H7 (cell line): ENCODE results near the gene TMEM54. TPM values are rescaled to one million over a fixed set of nuclear protein-coding genes. Genes with fewer than 3 reads are reported as not detected.

Source experiments
- DNase-seq: peaks from one replicate; pipeline ENCODE4 v3.0.0; 2012
- H3K27me3 ChIP-seq: 2 replicates; pipeline ENCODE4 v1.6.0; 2011; ENCODE audit warnings: mild to moderate bottlenecking, low read length; ENCODE audit not compliant: control insufficient read depth, insufficient read depth
- H3K36me3 ChIP-seq: replicated peaks from 2 replicates; pipeline ENCODE4 v1.5.1; 2011; ENCODE audit warnings: low read length; ENCODE audit not compliant: control insufficient read depth, insufficient read depth
- H3K4me3 ChIP-seq: 2 replicates; pipeline ENCODE4 v1.5.1; 2011; ENCODE audit warnings: low read depth, mild to moderate bottlenecking, control low read depth, low read length, moderate library complexity; ENCODE audit not compliant: insufficient read depth
- total RNA-seq: library from RNA; depleted of rRNA; stranded (reverse); fragments of >200 nt; shearing (Covaris generic); gene quantifications from 2 replicates; pipeline ENCODE4 v1.2.3, GENCODE V29; 2014

The TMEM54 gene
- total RNA-seq, 1 experiment from 2014 or later: 9.8 TPM

DNA sequence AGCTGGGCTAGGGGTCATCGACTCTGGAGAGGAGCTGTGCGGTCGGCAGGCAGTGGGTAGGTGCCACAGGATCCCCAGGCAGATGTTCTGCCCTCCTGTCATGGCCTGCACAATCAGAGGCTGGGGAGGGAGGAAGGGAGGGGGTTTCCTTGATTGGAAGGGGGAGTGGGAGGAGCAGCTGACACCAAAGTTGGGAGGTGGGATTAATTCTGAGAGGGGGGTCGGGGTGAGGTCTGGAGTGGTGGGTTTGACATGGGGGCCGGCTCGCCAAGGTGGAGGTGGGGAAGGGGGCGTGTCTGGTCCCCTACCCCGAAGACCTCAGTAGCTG is 15.5 kb downstream of the TMEM54 start:
- DNase-seq: peak; percentile 63
- Histone ChIP-seq H3K27me3 (peaks cover 56% of the 10 kb centered on the region), H3K36me3 (no peaks in the 10 kb centered on the region), H3K4me3 (no peak overlapping the region; the same call in 1 of the 2 replicates)

DNA sequence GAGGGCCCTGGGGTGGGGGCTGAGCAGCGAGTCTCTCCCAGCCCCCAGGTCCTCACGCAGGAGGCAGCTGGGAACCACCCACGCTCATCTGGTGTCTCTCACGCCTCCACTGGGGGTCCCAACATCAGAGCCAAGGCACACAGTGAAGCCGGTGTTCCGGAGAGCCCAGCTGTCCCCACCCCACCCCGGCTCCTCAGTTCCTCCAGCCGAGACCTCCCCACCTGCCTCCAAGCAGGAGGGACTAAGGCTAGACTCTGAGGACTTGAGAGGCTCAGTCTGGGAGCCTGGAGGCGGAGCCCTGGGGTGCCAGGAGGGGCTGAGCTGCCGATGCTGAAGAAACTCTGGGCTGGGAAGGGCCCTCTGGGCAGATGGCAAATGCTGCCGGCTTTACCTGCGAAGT is 16.5 kb downstream of the TMEM54 start:
- peak; percentile 56 for DNase-seq

DNA sequence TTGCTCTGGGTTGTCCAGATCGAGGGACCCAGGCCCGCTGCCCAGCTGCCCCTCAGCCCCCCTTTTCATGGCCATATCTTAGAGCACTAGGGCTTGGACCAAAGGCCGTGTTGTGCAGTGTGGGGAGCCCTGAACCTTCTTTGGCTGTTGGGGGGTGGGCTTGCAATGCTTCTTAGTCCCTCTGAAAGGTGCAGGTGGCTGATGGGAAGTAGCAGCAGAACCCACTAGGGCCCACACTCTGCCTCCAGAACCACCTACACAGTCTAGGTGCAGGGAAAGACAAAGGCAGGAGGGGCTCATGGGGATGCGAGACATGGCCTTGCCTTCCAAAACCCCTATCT is 17.2 kb downstream of the TMEM54 start:
- peaks cover 49% of the 10 kb centered on the region for H3K27me3 ChIP-seq
- H3K4me3 ChIP-seq: no peak overlapping the region
- H3K36me3 ChIP-seq: no peaks in the 10 kb centered on the region
- DNase-seq: no peak

More for the DNA sequence above, 16.5 kb downstream of the TMEM54 start:
- peaks cover 52% of the 10 kb centered on the region for H3K27me3 ChIP-seq
- no peak overlapping the region for H3K4me3 ChIP-seq
- H3K36me3 ChIP-seq: no peaks in the 10 kb centered on the region

DNA sequence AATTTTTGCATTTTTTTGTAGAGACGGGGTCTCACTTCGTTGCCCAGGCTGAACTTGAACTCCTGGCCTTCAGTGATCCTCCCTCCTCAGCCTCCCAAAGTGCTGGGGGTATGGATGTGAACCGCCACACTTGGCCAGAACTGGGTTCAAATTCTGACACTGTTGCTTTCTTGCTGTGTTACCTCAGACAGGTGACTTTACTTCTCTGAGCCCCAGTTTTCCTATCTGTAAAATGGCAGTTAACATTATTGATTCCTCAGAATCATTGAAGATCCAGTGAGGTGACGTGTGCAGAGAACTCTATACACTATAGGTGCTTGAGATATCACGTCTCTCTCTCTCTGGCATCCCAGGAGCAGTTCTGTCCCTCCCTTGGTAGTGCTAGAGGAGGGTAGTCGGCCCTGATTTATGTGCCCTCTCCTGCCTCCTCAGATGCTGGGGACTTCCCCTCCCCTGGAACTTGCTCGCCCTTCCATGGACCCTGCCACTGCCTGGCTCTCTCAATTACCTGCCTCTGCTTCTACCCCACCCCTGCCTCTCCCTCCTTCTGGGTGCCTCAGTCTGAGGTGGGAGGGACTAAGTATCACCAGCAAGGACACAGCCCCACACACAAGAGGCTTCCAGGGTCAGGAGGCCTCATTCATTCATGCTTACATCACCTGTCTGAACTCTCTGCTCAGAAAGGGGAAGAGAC is 17.7 kb downstream of the TMEM54 start:
- Histone ChIP-seq H3K27me3 (peaks cover 45% of the 10 kb centered on the region), H3K4me3 (no peak overlapping the region), H3K36me3 (no peaks in the 10 kb centered on the region)
- no peak for DNase-seq

DNA sequence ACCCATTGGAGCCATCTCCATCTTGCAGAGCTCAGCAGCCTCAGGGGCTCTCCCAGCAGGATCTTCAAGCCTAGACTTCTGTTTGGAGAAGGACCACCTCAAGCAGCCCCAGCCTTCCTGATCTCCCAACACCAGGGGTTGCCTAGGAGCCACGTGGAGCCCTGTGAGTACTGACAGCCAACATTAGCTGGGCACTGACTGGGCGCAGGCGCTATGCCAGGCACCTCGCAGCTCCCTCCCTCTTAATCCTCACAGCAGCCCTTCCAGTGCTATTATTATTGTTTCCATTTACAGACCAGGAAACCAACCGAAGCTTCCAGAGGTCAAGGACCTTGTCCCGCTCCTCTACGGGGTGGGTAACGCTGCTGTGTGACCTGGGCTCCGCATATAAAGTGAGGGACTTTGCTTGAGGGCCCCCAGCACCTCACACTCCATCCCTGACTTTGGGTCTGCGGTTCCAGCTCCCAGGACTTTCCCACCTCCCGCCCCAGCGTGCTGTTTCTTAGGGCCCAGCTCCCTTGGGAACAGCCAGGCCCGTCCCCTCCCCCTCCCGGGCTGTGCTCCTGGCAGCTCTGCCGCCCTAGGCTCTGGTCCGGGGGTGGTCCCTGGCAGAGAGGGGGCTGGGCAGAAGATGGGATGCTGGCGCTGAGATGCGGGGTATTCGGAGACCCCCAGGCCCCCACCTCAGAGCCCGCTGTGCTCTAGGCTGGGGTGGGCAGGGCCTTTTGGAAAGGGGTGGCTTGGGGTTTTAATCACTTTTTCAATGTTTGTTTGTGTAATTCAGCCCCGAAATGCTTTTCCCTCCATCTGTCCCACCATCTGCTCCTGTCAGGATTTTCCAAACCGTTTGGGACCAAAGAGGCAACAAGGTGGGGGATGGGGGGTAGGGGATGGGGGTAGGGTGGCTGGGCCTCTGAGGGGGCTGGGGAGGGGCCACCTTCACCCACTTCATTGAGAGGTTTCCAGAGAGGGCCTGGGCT is 19.0 kb downstream of the TMEM54 start:
- Histone ChIP-seq H3K27me3 (peaks cover 33% of the 10 kb centered on the region), H3K36me3 (no peaks in the 10 kb centered on the region), H3K4me3 (no peak overlapping the region)
- peak; percentile 82 for DNase-seq

DNA sequence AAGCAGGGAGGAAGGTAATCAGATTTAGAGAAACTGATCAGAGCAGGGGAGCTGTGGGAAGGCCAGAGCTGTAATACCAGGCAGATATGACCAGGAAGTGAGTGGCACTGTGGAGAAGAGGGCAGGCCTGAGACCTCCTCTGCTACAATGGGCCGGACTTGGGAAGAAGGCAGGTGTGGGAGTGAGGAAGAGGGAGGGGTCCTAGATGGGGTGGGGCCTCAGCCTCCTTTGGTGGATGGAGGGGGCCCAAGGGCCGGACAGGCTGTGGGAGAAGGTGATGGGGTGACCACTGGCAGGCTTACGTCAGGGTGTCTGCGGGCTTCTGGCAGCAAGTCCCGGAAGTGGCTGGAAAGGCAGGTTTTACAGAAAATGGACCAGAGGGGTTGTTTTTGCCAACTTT is 19.9 kb downstream of the TMEM54 start:
- Histone ChIP-seq H3K4me3 (no peak overlapping the region), H3K27me3 (peaks cover 29% of the 10 kb centered on the region), H3K36me3 (no peaks in the 10 kb centered on the region)
- DNase-seq: no peak

DNA sequence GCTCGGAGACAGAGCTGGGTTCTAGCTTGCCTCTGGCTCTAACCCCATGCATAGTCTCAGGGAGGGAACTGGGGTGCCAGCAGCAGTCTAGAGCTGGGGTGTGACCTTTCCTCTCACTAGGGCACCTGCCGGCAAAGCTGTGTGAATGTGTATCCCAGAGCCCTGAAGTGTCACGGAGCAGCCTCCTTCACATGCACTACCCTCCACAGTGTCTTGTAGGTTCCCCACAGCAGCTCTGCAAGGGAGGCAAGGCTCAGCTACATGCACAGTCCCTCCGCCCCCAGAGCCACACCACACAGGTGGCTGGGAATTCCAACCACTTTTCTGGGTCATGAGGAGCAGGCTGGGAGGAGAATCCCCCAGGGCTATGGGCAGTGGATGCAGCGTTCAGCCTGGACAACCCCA is 22.6 kb downstream of the TMEM54 start:
- no peak for DNase-seq
- no peak overlapping the region for H3K4me3 ChIP-seq
- no peaks in the 10 kb centered on the region for H3K36me3 ChIP-seq
- peaks cover 4% of the 10 kb centered on the region for H3K27me3 ChIP-seq

DNA sequence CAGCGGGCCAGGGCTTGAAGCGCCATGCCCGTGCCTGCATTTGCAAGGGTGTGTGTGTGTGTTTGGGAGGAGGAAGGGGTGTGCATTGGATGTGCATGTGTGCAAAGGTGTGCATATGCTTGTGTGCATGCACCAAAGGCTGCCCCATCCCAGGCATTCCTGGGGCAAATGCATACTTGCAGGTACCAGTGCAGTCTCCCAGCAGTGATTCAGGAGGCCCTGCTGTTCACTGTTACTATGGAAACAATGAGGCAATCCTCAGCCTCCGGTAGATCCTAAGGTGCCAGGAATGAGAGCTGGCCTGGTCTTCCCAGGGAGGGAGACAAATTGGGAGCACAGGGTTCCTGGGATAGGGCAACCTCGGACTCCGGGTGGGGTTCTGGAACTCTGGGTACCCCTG is 23.0 kb downstream of the TMEM54 start:
- Histone ChIP-seq H3K27me3 (peaks cover 3% of the 10 kb centered on the region), H3K36me3 (no peaks in the 10 kb centered on the region), H3K4me3 (no peak overlapping the region)
- DNase-seq: peak; percentile 86

DNA sequence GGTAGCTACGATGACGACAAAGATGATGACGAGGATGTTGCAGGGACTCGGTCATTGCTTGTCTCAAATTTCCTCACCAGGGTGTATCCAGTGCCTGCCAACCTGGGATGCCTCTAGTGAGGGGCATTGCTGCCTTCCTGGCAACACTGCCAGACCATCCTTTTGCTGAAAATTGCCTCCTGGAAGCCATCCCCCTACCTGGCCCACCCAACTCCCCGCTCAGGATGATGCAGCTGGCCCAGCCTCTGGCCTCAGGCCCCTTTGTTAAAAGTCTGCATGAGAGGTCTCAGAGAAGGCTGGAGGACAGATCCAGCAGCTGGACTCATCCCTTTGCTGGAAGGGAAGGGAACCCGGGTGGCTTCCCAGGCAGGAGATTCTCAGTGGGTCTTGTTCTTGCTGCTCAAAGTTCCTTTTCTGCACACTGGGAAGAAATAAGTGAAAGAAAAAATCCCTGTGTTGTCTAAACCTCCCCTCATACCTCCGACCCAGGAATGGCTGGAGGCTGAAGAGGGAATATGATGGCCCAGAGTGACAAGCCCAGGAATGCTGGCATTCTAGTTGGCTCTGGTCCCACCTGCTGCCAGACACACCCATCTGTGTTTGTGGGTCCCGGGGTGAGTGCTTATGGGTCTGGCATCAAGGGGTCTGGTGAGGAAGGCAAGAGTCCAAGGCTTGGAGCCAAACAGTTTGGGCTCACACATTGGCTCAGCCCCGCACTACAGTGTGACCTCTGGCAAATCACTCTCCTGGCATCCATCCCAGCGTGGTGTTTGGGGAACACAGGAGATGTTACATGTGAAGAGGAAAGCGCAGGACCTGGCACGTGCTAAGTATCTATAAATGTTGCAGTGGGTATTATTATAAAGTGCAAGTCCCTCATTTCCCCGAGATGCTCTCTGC is 23.7 kb downstream of the TMEM54 start:
- Histone ChIP-seq H3K4me3 (no peak overlapping the region), H3K27me3 (peaks cover 3% of the 10 kb centered on the region), H3K36me3 (no peaks in the 10 kb centered on the region)
- DNase-seq: no peak

DNA sequence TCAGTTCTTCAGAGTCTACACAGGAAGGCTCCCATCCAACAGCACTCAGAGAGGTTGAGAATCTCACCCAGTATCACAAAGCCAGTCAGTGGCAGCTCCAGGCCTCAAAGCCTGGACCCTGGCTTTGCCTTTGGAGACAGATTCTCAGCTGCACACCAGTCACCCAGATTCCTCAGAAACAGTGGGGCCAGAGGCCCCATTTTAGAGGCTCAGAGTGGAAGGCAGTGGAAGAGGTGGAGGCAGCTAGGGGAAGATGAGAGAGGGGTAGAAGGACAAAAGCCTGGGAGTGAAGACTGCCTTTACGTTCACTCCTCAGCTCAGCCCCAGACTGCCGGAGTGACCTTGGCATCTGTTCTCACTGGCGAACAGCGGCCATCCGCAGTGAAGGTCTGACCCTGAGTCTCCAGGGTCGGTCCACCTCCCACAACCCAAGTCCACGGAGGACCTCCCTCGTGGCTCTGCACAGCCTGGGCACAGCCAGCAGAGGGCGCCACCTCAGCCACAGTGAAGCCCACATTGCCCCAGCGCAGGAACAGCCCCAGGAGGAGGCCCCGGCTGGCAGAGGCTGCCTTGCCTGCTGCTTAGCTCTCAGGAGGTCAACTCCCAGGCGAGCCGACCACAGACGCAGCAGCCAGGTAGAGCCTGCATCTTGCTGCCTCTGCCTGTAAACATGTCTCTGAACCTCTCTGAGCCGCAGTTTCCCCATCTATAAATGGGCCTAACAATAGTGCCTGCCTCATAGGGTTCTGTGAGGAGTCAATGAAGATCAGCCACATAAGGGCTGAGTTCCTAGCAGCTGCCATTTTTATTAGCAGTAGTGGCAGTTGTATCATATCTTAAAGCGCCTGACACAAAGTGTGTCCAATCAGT is 24.6 kb downstream of the TMEM54 start:
- peak; percentile 94 for DNase-seq
- no peak overlapping the region for H3K4me3 ChIP-seq
- no peaks in the 10 kb centered on the region for H3K36me3 ChIP-seq
- H3K27me3 ChIP-seq: peaks cover 10% of the 10 kb centered on the region

DNA sequence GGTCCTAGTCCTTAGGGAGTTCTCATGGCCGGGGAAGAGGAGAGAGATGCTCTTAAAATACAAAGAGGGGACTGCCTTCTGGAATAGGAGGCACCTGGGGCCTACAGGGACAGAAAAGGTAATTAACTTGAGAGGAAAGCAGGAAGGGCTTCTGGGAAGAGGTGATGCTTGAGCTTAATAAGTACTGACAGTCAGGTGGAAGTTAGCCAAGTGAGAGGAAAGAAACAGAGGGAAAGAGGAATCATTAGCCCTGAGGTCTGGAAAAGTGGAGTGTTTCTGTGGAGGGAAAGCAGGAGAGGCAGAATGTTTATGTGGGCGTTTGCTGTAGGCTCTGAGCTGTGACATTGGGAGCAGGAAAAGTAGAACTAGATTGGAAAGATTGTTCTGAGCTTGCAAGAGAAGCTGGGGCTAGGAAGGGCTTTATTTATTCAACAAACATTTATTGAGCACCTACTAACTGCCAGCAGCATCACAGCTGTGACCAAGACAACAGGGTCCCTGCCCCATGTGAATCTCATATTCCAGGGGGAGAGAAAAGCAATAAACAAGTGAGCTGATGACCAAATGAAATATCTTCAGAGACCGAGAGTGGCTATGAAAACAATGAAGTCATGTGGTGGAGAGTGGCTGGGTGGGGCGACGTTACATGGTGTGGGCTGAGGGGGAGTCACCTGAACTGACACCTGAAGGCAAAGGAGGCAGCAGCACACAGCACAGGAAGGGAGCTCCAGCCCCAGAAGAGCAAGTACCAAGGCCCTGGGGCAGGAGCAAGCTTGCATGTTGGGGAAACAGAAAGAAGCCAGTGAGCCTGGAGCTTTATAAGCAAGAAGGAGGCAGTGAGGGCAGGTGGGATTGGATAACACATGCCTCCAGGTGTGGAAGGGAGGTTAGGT is 26.1 kb downstream of the TMEM54 start:
- no peak overlapping the region for H3K4me3 ChIP-seq

DNA sequence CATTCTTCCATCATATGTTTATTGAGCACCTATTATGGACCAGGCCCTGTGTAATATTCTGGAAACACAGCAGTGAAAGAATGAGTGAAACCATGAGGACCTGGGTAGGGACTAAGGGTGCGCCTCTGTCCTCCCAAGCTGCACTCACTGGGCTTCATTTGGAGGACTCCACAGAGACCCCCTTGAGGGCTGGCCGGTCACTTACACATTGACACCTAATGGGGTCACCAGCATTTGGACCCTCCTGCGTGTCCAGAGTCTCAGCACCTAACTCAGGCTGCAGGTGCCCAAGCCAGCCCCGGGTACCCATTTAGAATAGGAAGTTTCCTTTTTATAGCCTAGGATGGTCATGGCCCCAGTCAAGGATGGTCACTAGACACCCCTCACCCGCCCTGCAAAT is 27.7 kb downstream of the TMEM54 start:
- DNase-seq: peak; percentile 5
- no peak overlapping the region for H3K4me3 ChIP-seq
- H3K27me3 ChIP-seq: peaks cover 34% of the 10 kb centered on the region
- no peaks in the 10 kb centered on the region for H3K36me3 ChIP-seq

More for the DNA sequence above, 26.1 kb downstream of the TMEM54 start:
- H3K27me3 ChIP-seq: peaks cover 22% of the 10 kb centered on the region
- no peaks in the 10 kb centered on the region for H3K36me3 ChIP-seq
- peak; percentile 43 for DNase-seq

DNA sequence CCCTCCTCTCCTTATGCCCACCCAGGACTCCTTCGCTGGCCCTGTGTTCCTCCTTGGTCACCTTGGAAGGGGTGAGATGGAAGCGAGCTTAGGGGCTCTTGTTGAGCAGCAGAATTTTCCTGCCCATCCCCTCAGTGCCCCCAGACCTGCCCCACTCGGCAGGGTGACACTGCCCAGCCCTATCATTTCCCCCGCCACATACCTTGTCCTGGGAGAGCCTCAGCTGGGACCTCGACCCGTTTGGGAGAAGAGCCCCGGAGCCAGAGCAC is 29.1 kb downstream of the TMEM54 start:
- Histone ChIP-seq H3K4me3 (no peak overlapping the region), H3K36me3 (no peaks in the 10 kb centered on the region), H3K27me3 (peaks cover 36% of the 10 kb centered on the region)
- no peak for DNase-seq
